Osteocyte (in vitro differentiated cells): ENCODE data around the gene ZNRD2. TPM values are rescaled to one million over a fixed set of nuclear protein-coding genes. Genes with fewer than 3 reads are reported as not detected.

Experiments used
- DNase-seq: peaks from one replicate; pipeline ENCODE4 v3.0.0; 2021; ENCODE audit warnings: mixed read lengths; ENCODE audit not compliant: unreplicated experiment; ENCODE audit errors: extremely low spot score
- H3K27ac Mint-ChIP-seq: one replicate; pipeline ENCODE4 v1.8.0; 2021; ENCODE audit warnings: mild to moderate bottlenecking, mixed read lengths; ENCODE audit not compliant: unreplicated experiment
- H3K27me3 Mint-ChIP-seq: one replicate; pipeline ENCODE4 v1.8.0; 2021; ENCODE audit warnings: mixed read lengths; ENCODE audit not compliant: unreplicated experiment
- H3K36me3 Mint-ChIP-seq: one replicate; pipeline ENCODE4 v1.8.0; 2021; ENCODE audit warnings: mixed read lengths; ENCODE audit not compliant: unreplicated experiment
- H3K4me1 Mint-ChIP-seq: one replicate; pipeline ENCODE4 v1.8.0; 2021; ENCODE audit warnings: mixed read lengths; ENCODE audit not compliant: unreplicated experiment
- H3K4me3 Mint-ChIP-seq: one replicate; pipeline ENCODE4 v1.8.0; 2021; ENCODE audit warnings: mild to moderate bottlenecking, moderate library complexity, mixed read lengths; ENCODE audit not compliant: unreplicated experiment
- H3K9me3 Mint-ChIP-seq: one replicate; pipeline ENCODE4 v1.8.0; 2021; ENCODE audit warnings: mixed read lengths; ENCODE audit not compliant: unreplicated experiment
- total RNA-seq: library from RNA; stranded (reverse); gene quantifications from 2 replicates; pipeline ENCODE4 v1.2.1, GENCODE V29; 2021
- TF ChIP-seq, protein P1 (sequence below): fragments of 200-600 bp; sonication (generic); IDR thresholded peaks from 2 replicates; pipeline ENCODE4 v1.5.0; 2021; ENCODE audit warnings: antibody characterized with exemption, mild to moderate bottlenecking, moderate library complexity

The ZNRD2 gene
- total RNA-seq, 1 donor from 2014 or later: 31.3 TPM

DNA sequence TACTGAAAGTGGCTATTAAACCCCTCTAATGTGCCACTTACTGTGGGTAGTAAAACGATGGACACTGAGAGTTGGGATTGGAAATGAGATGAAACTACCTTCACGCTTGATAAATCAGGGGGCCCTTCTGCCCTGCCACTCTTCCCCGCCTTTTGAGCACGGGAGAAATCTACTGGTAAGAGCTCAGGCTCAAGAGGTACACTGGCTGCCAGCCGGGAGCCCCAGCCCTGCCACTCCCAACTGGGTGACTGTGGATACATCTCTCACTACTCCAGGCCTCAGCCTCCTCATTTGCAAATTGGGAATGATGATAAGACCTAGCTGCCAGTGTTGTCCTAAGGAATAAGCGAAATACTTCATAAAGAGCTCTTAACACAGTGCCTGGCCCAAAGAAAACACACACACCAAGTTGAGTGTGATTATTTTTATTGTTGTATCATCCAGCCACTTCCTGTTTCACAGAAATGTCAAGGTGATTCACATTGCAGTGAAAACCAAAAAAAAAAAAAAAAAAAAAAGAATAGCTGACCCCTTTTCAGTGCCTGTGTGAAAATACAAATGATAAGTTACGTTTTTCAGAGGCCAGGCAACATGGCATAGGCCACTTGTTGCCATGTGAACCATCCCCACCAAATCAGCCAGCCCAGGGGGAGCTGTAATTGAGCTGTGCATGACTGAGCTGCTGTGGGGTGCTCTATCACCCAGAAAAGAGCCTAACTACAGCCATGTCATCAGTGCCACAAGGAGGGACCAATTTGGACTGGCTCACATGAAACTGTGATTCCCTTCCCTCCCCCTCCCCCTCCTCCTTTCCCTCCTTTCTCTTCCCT lies 4.4 kb upstream of the ZNRD2 start:
- TF ChIP-seq, protein P1, sequence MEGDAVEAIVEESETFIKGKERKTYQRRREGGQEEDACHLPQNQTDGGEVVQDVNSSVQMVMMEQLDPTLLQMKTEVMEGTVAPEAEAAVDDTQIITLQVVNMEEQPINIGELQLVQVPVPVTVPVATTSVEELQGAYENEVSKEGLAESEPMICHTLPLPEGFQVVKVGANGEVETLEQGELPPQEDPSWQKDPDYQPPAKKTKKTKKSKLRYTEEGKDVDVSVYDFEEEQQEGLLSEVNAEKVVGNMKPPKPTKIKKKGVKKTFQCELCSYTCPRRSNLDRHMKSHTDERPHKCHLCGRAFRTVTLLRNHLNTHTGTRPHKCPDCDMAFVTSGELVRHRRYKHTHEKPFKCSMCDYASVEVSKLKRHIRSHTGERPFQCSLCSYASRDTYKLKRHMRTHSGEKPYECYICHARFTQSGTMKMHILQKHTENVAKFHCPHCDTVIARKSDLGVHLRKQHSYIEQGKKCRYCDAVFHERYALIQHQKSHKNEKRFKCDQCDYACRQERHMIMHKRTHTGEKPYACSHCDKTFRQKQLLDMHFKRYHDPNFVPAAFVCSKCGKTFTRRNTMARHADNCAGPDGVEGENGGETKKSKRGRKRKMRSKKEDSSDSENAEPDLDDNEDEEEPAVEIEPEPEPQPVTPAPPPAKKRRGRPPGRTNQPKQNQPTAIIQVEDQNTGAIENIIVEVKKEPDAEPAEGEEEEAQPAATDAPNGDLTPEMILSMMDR: no peak
- Mint-ChIP-seq H3K9me3 (no peaks in the 10 kb centered on the region), H3K4me3 (no peak overlapping the region), H3K36me3 (peaks cover 8% of the 10 kb centered on the region), H3K27me3 (no peaks in the 10 kb centered on the region), H3K27ac (no peak overlapping the region), H3K4me1 (peaks cover 40% of the 10 kb centered on the region)
- DNase-seq: no peak

DNA sequence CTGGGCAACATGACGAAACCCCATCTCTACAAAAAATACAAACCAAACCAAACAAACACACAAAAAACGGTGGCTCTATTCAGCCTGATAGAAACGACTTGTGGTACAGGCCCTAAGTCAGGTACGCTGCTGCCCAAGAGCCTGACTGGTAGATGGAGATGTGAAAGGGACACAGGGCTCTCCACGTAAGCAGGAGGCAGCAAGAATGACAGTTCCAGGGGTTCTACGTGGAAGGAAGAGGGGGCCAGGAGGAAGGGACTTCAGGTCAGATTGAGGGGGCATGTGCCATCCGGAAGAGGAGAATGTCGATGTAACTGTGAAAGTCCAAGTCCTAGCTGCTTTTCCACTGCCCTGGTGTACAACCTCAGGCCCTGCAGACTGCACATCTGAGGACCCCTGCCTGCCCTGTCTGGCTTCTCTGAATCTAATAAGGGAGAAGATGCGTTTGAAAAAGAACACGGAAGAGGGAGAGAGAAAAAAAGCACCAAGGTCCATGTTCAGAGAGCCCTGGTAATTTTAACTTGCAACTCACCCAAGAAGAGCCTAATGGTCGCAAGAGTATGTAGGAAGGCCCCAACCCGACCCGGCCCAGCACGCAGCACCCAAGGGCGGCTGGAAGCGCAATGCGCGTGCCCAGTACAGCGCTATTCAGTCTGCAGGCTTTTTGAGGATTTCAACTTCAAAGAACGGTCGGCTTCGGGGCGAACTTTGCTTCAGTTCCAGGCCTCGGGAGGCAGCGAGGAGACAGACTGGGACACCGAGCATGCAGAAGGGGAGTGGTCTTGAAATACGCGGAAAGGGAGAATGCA lies 909 bp upstream of the ZNRD2 start:
- H3K9me3 Mint-ChIP-seq: no peaks in the 10 kb centered on the region
- DNase-seq: no peak
- no peaks in the 10 kb centered on the region for H3K27me3 Mint-ChIP-seq
- peak overlapping the region; percentile 96 for H3K27ac Mint-ChIP-seq
- H3K4me3 Mint-ChIP-seq: peak overlapping the region; percentile 97
- peaks cover 8% of the 10 kb centered on the region for H3K36me3 Mint-ChIP-seq
- TF ChIP-seq, protein P1: no peak
- peaks cover 49% of the 10 kb centered on the region for H3K4me1 Mint-ChIP-seq

DNA sequence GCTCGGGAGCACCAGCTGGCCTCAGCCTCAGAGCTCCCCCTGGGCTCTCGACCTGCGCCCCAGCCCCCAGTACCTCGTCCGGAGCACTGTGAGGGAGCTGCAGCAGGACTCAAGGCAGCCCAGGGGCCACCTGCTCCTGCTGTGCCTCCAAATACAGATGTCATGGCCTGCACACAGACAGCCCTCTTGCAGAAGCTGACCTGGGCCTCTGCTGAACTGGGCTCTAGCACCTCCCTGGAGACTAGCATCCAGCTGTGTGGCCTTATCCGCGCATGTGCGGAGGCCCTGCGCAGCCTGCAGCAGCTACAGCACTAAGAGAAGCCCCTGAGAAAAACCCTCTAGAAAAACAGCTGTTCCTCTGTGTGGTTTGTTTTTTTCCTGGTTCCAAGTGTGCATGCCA lies 1.1 kb downstream of the ZNRD2 start:
- DNase-seq: no peak
- Mint-ChIP-seq H3K4me3 (peak overlapping the region; percentile 97), H3K27me3 (no peaks in the 10 kb centered on the region), H3K27ac (no peak overlapping the region), H3K4me1 (peaks cover 60% of the 10 kb centered on the region), H3K36me3 (peaks cover 8% of the 10 kb centered on the region), H3K9me3 (no peaks in the 10 kb centered on the region)
- TF ChIP-seq, protein P1: no peak

DNA sequence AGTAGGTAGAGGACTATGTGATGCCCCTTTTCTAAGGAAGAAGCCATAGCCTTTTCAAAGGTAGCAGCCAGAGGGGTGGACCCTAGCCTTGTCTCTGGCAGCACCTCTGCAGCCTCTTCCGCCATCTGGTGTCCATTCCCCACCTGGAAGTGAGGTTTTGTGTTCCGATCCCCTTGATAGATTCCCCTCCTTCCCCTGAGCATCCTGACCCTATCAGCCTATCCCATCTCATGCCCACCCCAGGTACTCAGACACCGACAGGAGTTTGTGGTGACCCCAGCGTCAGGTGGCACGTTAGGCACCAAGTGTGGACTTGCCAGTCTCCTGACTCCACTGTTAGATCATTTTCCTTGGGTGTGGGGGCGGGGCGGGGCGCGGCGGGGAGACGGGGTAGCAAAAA lies 1.7 kb downstream of the ZNRD2 start:
- Mint-ChIP-seq H3K4me1 (peaks cover 61% of the 10 kb centered on the region), H3K4me3 (peak overlapping the region; percentile 97), H3K27ac (peak overlapping the region; percentile 80), H3K27me3 (no peaks in the 10 kb centered on the region), H3K36me3 (peaks cover 8% of the 10 kb centered on the region), H3K9me3 (no peaks in the 10 kb centered on the region)
- TF ChIP-seq, protein P1: peak; percentile 57
- no peak for DNase-seq
